Erythroblast (primary cell): ENCODE results near the gene PPP2R5C.
"Not testable (repeated sequence)": the region's sequence is repeated elsewhere in the genome, so short reads cannot be mapped to it uniquely, and the experiment has no call there.

Experiments used
- DNase-seq, 2 experiments: peaks; one replicate each; lab custom pipeline; 2025; lab: John Stamatoyannopoulos, UW
- GATA1 ChIP-seq: IDR thresholded peaks from 2 replicates; pipeline ENCODE4 v1.6.1; 2011; ENCODE audit warnings: low read depth, mild to moderate bottlenecking, control low read depth, low read length, moderate library complexity
- POLR2A ChIP-seq: IDR thresholded peaks from 2 replicates; pipeline ENCODE4 v1.6.1; 2011; ENCODE audit warnings: mild to moderate bottlenecking, low read length

The PPP2R5C gene

GRCh38 chr14:101761032-101761880 is at the start of gene PPP2R5C:
TSS of gene PPP2R5C (plus strand) at chr14:101761709. CDS start at chr14:101761894, 185 bp downstream.
- TF ChIP-seq POLR2A: peak; percentile 20
- no peak for TF ChIP-seq GATA1

GRCh38 chr14:101711857-101712233 is 49.7 kb upstream of the PPP2R5C start:
- DNase-seq: not testable (repeated sequence)

More at GRCh38 chr14:101761032-101761880, at the start of gene PPP2R5C:
- DNase-seq: peak; percentile 92 to 94

DNA sequence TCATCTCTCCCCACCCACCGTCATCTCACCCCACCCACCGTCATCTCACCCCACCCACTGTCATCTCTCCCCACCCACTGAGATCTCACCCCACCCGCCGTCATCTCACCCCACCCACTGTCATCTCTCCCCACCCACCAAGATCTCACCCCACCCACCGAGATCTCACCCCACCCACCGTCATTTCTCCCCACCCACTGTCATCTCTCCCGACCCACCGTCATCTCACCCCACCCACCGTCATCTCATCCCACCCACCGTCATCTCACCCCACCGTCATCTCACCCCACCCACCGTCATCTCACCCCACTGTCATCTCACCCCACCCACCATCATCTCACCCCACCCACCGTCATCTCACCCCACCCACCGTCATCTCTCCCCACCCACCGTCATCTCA is 49.2 kb upstream of the PPP2R5C start:
- not testable (repeated sequence) for DNase-seq

DNA sequence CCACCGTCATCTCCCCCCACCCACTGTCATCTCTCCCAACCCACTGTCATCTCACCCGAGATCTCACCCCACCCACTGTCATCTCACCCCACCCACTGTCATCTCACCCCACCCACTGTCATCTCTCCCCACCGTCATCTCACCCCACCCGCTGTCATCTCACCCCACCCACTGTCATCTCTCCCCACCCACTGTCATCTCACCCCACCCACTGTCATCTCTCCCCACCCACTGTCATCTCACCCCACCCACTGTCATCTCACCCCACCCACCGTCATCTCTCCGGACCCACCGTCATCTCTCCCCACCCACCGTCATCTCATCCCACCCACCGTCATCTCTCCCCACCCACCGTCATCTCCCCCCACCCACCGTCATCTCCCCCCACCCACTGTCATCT is 48.4 kb upstream of the PPP2R5C start:
- not testable (repeated sequence) for DNase-seq

DNA sequence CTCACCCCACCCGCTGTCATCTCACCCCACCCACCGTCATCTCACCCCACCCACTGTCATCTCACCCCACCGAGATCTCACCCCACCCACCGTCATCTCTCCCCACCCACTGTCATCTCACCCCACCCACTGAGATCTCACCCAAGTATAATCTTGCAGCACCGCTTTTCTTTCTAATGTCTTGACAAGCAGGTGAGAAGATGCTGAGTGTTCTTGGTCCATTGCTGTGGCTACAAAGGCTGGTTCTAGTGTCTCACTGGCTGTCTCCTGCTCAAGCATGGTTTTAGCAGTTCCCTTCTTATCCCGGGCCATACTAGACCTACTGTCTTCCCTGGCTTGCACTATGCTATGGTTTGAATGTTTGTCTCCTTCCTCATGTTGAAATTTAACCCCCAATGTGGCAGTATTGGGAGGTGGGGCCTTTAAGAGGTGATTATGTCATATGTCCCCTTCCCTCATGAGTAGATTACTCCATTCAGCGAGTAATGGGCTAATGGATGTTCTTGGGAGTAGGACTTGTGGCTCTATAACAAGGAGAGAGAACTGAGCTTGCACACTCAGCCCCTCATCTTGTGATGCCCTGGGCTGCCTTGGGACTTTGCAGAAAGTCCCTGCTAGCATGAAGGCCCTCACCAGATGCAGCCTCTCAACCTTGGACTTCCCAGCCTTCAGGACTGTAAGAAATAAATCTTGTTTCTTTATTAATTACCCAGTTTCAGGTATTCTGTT is 47.7 kb upstream of the PPP2R5C start:
- no peak for TF ChIP-seq POLR2A
- TF ChIP-seq GATA1: no peak
- DNase-seq: no peak

DNA sequence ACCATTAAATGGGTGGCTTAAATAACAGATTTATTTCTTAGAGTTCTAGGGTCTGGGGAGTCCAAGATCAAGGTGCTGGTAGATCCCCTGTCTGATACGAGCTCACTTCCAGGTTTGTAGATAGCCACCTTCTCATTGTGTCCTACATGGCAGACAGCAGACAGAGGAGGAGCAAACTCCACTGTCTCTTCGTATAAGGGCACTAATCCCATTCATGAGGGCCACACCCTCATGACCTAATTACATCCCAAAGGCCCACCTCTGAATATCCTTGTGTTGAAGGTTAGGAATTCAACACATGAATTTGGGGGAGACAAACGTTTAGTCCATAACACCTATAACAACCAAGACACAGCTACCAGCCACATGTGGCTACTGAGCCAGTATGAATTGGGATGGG is 47.1 kb upstream of the PPP2R5C start:
- DNase-seq: no peak
- no peak for TF ChIP-seq GATA1
- no peak for TF ChIP-seq POLR2A

GRCh38 chr14:101715210-101716076 is 46.1 kb upstream of the PPP2R5C start:
- TF ChIP-seq GATA1 (no peak), POLR2A (no peak)
- DNase-seq: no peak

GRCh38 chr14:101716077-101716950 is 45.2 kb upstream of the PPP2R5C start:
- no peak for DNase-seq
- no peak for TF ChIP-seq GATA1
- TF ChIP-seq POLR2A: no peak

DNA sequence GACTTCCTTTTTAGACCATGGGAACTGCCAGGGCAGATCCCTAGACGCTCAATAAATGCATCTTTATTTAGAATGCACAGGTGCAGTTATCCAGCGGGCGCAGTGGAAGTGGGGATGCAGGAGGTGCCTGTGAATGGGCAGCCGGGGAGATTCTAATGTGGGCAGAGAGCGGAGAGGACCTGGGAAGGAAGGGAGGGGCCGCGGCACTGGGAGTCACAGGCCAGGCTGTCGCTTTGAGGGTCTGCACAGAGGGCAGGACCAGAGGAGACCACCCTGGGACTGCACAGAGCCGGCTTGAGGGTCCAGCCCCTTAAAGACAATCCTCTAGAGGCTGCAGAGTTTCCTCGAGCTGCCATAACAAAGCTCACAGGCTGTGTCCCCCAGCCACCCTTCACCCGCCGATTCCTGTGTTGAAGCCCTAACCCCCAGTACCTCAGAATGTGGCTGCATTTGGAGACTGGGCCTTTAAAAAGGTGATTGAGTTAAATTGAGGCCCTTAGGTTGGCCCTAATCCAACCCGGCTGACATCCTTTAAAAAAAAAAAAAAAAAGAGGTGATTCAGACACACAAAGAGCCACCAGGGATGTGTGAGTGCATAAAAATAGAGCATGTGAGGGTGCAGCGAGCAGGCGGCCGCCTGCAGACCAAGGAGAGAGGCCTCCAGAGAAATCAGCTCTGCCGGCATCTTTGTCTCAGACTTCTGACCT is 44.4 kb upstream of the PPP2R5C start:
- TF ChIP-seq POLR2A: no peak
- no peak for DNase-seq

- DNase-seq: no peak
- TF ChIP-seq POLR2A (no peak), GATA1 (no peak)
Measured at GRCh38 chr14:101717663-101718490, 43.6 kb upstream of the PPP2R5C start.

DNA sequence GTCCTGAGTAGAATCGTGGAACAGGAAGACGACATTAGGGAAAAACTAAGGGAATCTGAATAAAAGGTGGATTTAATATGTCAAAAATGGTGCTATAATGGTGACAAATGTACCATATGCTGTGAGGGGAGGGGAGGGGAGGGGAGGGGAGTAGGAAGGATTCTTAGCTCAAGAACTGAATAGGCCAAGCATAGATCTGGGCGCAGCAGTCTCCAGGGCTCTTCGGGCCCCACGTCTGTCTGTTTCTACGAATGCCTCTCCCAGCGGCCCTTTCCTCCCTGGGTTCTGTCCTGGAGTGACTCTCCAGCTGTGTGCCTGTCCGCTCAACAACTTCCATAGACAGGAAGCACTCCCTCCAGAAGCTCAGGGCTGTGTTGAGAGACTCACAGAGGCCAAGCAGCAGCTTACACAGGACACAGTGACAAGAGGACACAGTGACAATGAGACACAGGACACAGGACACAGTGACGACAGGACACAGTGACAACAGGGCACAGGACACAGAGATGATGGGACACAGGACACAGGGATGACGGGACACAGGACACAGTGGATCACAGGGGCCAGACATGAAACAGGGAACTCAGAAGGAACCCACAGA is 42.4 kb upstream of the PPP2R5C start:
- no peak for DNase-seq
- TF ChIP-seq GATA1: no peak
- TF ChIP-seq POLR2A: no peak
